GM23248 (cell line): Measurements from ENCODE around the gene JAML.

Experiments
- EZH2 ChIP-seq: fragments of 200-600 bp; sonication (generic); IDR thresholded peaks from 2 replicates; pipeline ENCODE4 v1.6.1; 2018; ENCODE audit warnings: antibody characterized with exemption, mild to moderate bottlenecking; ENCODE audit not compliant: insufficient read depth, poor library complexity, severe bottlenecking
- EZH2phosphoT487 ChIP-seq: fragments of 200-600 bp; sonication (generic); IDR thresholded peaks from 2 replicates; pipeline ENCODE4 v1.6.1; 2018; ENCODE audit warnings: antibody characterized with exemption, moderate library complexity, mild to moderate bottlenecking, low read depth; ENCODE audit not compliant: insufficient read depth

DNA sequence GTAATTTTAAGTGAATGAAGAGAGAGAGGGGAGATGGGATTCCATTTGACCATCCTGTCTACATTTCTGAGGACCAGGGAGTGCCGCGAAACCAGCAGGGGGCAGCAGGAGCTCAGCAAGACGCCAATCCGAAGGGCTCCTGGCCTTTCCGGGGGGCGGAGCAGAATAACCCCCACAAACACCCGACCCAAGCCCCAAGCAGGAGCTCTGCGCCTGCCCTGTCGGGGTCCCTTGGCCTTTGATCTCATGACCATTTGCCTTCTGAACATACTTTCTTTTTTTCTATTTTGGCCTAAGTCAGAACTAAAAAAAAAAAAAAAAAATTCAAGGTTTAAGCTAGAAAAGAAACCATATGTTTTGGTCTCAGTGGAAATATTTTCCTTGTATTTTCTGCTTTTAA lies 26.4 kb downstream of the JAML start:
- TF ChIP-seq EZH2phosphoT487 = no peak
- TF ChIP-seq EZH2 = no peak
